Stimulated activated CD4-positive, alpha-beta T cell treated with anti-CD3 and anti-CD28 coated beads, TNF-alpha, amount 100 ng/mL, for 1 hour (primary cell): ENCODE data around the gene HARBI1.
A peak's percentile ranks its signal among the peaks of the same experiment; 100 is the strongest.

Source experiments
- DNase-seq, 3 donors: peaks; one replicate each; pipeline ENCODE4 v3.0.0-alpha.2; 2020; ENCODE audit warnings: low read depth in 3 of 3, low spot score in 1 of 3

Gene HARBI1

GRCh38 chr11:46617134-46617971 is at the start of gene HARBI1, which contains the start of gene ATG13:
TSS of gene HARBI1 (minus strand) at chr11:46617227. CDS start at chr11:46616237, 990 bp downstream.
TSS of gene ATG13 (plus strand) at chr11:46617553. CDS start at chr11:46644292, 26,739 bp downstream.
- DNase-seq, result peak; percentile 72 to 88 (median 82)

- DNase-seq, result no peak
Measured at GRCh38 chr11:46666516-46666915, 49.5 kb upstream of the HARBI1 start.

GRCh38 chr11:46665356-46665755 is 48.3 kb upstream of the HARBI1 start:
- DNase-seq, result no peak

GRCh38 chr11:46664612-46665011 is 47.6 kb upstream of the HARBI1 start:
- DNase-seq, result no peak

GRCh38 chr11:46663277-46663940 is 46.4 kb upstream of the HARBI1 start:
- no peak for DNase-seq

GRCh38 chr11:46662366-46662765 is 45.3 kb upstream of the HARBI1 start:
- no peak for DNase-seq

- DNase-seq, result no peak
Measured at GRCh38 chr11:46661836-46662235, 44.8 kb upstream of the HARBI1 start.

GRCh38 chr11:46659908-46660307 is 42.9 kb upstream of the HARBI1 start:
- no peak for DNase-seq

- no peak for DNase-seq
Measured at GRCh38 chr11:46658259-46658658, 41.2 kb upstream of the HARBI1 start.

GRCh38 chr11:46657186-46657585 is 40.2 kb upstream of the HARBI1 start:
- DNase-seq, result no peak

- no peak for DNase-seq
Measured at GRCh38 chr11:46655631-46656030, 38.6 kb upstream of the HARBI1 start.

- DNase-seq, result no peak
Measured at GRCh38 chr11:46649180-46649738, 32.2 kb upstream of the HARBI1 start.

GRCh38 chr11:46643986-46644385 is 27.0 kb upstream of the HARBI1 start:
- DNase-seq, result no peak

- DNase-seq, result no peak
Measured at GRCh38 chr11:46643531-46643930, 26.5 kb upstream of the HARBI1 start.

GRCh38 chr11:46642627-46643335 is 25.8 kb upstream of the HARBI1 start:
- DNase-seq, result no peak

GRCh38 chr11:46641639-46642038 is 24.6 kb upstream of the HARBI1 start:
- no peak for DNase-seq

- no peak for DNase-seq
Measured at GRCh38 chr11:46640036-46640788, 23.2 kb upstream of the HARBI1 start.

- DNase-seq, result no peak
Measured at GRCh38 chr11:46639197-46639839, 22.3 kb upstream of the HARBI1 start.

GRCh38 chr11:46637546-46637945 is 20.5 kb upstream of the HARBI1 start:
- no peak for DNase-seq

- no peak for DNase-seq
Measured at GRCh38 chr11:46635557-46636139, 18.6 kb upstream of the HARBI1 start.
